ENCODE data around the gene GRPEL1. TPM values are rescaled to one million over a fixed set of nuclear protein-coding genes. Genes with fewer than 3 reads are reported as not detected.

Gene GRPEL1
- total RNA-seq, 2 experiments from 2014 or later: 27.4 to 43.7 TPM

GRCh38 chr4:7024336-7024890 is 43.5 kb downstream of the GRPEL1 start:
- no peaks in the 10 kb centered on the region for H3K9me3 ChIP-seq (ENCODE audit: low read length)
- no peak for DNase-seq (ENCODE audit: low spot score)
- H3K4me3 ChIP-seq (ENCODE audit: low read depth, low read length, poor library complexity, severe bottlenecking): no peak overlapping the region
- no peaks in the 10 kb centered on the region for H3K79me2 ChIP-seq (ENCODE audit: insufficient read depth, low read depth, low read length)
- no peaks in the 10 kb centered on the region for H3K4me1 ChIP-seq (ENCODE audit: insufficient read depth, low read length, poor library complexity, severe bottlenecking)
- no peak overlapping the region for H3K4me2 ChIP-seq (ENCODE audit: low read length)
- H4K20me1 ChIP-seq (ENCODE audit: insufficient read depth, low read length): no peaks in the 10 kb centered on the region
- H3K27ac ChIP-seq (ENCODE audit: low read depth, low read length, poor library complexity, severe bottlenecking): no peak overlapping the region
- no peaks in the 10 kb centered on the region for H3K9me2 ChIP-seq (ENCODE audit: insufficient read depth, low read length)
- H2AFZ ChIP-seq (ENCODE audit: low read length): no peak overlapping the region
- ChIA-PET POLR2A (no interaction called here), CTCF (ENCODE audit: unreplicated experiment) (no interaction called here)
- peaks cover 27% of the 10 kb centered on the region for H3K36me3 ChIP-seq (ENCODE audit: insufficient read depth, low read length)
- no TSS peak for BruUV-seq (replicated peaks)
- intact Hi-C loops (cut with micrococcal nuclease; ENCODE audit: unreplicated experiment): no loop called here
- TF ChIP-seq CTCF (conservative IDR thresholded peaks at IDR 0.05; ENCODE audit: low read length): no peak
- TF ChIP-seq EZH2phosphoT487 (IDR thresholded peaks at IDR 0.05; ENCODE audit: borderline replicate concordance, low read depth, low read length): no peak

DNA sequence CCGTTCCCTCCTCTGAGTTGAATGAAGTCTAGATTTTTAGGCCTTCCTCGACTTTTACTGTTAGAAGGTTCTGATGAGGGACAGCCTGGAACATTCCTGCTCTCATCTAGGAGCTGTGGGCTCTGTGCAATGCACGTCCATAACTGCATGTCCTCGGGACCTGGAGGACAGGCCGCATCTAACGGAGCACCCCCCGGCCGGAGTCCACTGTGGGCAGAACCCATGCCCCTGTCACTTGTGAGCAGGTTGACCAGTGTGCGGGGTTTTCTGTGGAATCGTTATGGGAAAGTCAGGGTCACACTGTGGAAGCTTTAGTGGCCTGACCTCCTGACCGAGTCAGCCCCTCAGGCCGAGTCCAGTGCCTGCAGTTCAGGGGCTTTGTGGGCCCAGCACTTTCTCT is 44.0 kb downstream of the GRPEL1 start:
- no peak for DNase-seq (ENCODE audit: low spot score)
- no TSS peak for BruUV-seq (replicated peaks)
- H4K20me1 ChIP-seq (ENCODE audit: insufficient read depth, low read length): no peaks in the 10 kb centered on the region
- intact Hi-C loops (cut with micrococcal nuclease; ENCODE audit: unreplicated experiment): no loop called here
- CTCF ChIA-PET (ENCODE audit: unreplicated experiment): no interaction called here
- peaks cover 27% of the 10 kb centered on the region for H3K36me3 ChIP-seq (ENCODE audit: insufficient read depth, low read length)
- POLR2A ChIA-PET: no interaction called here
- H3K4me1 ChIP-seq (ENCODE audit: insufficient read depth, low read length, poor library complexity, severe bottlenecking): no peaks in the 10 kb centered on the region
- no peak overlapping the region for H3K4me3 ChIP-seq (ENCODE audit: low read depth, low read length, poor library complexity, severe bottlenecking)
- H3K79me2 ChIP-seq (ENCODE audit: insufficient read depth, low read depth, low read length): no peaks in the 10 kb centered on the region
- H3K9me2 ChIP-seq (ENCODE audit: insufficient read depth, low read length): no peaks in the 10 kb centered on the region
- no peak overlapping the region for H3K27ac ChIP-seq (ENCODE audit: low read depth, low read length, poor library complexity, severe bottlenecking)
- no peak for TF ChIP-seq EZH2phosphoT487 (IDR thresholded peaks at IDR 0.05; ENCODE audit: borderline replicate concordance, low read depth, low read length)
- TF ChIP-seq CTCF (conservative IDR thresholded peaks at IDR 0.05; ENCODE audit: low read length): no peak
- no peak overlapping the region for H3K4me2 ChIP-seq (ENCODE audit: low read length)
- no peaks in the 10 kb centered on the region for H3K9me3 ChIP-seq (ENCODE audit: low read length)
- H2AFZ ChIP-seq (ENCODE audit: low read length): no peak overlapping the region

DNA sequence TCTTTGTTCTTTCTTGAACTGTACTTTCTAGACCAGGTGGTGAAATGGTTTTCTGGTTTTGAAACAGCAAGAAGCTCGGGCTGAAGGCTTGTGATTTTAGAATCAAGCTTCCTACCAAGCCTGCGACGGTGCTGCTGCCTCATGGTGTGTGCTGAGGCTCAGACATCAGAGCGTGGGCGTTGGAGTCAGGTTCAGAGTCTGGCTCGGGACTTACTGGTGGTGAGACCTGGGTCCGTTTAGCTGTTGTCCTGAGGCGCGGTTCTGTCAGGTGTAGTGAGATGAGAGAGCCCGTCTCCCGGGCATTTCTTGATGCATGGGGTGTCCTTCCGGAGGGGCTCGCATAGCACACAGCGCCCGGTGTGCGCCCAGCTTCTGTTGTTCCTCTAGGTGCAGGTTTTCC is 44.4 kb downstream of the GRPEL1 start:
- Histone ChIP-seq H4K20me1 (ENCODE audit: insufficient read depth, low read length) (no peaks in the 10 kb centered on the region), H3K79me2 (ENCODE audit: insufficient read depth, low read depth, low read length) (no peaks in the 10 kb centered on the region), H3K9me2 (ENCODE audit: insufficient read depth, low read length) (no peaks in the 10 kb centered on the region), H3K27ac (ENCODE audit: low read depth, low read length, poor library complexity, severe bottlenecking) (no peak overlapping the region), H3K4me1 (ENCODE audit: insufficient read depth, low read length, poor library complexity, severe bottlenecking) (no peaks in the 10 kb centered on the region), H3K36me3 (ENCODE audit: insufficient read depth, low read length) (peaks cover 27% of the 10 kb centered on the region), H3K4me2 (ENCODE audit: low read length) (no peak overlapping the region), H2AFZ (ENCODE audit: low read length) (no peak overlapping the region), H3K9me3 (ENCODE audit: low read length) (no peaks in the 10 kb centered on the region), H3K4me3 (ENCODE audit: low read depth, low read length, poor library complexity, severe bottlenecking) (no peak overlapping the region)
- no peak for DNase-seq (ENCODE audit: low spot score)
- intact Hi-C loops (cut with micrococcal nuclease; ENCODE audit: unreplicated experiment): no loop called here
- ChIA-PET CTCF (ENCODE audit: unreplicated experiment) (no interaction called here), POLR2A (no interaction called here)
- TF ChIP-seq EZH2phosphoT487 (IDR thresholded peaks at IDR 0.05; ENCODE audit: borderline replicate concordance, low read depth, low read length) (no peak), CTCF (conservative IDR thresholded peaks at IDR 0.05; ENCODE audit: low read length) (no peak)
- BruUV-seq (replicated peaks): no TSS peak

Data from OCI-LY7 (cell line).